Measurements from ENCODE around the gene PUS1.

Gene PUS1

DNA sequence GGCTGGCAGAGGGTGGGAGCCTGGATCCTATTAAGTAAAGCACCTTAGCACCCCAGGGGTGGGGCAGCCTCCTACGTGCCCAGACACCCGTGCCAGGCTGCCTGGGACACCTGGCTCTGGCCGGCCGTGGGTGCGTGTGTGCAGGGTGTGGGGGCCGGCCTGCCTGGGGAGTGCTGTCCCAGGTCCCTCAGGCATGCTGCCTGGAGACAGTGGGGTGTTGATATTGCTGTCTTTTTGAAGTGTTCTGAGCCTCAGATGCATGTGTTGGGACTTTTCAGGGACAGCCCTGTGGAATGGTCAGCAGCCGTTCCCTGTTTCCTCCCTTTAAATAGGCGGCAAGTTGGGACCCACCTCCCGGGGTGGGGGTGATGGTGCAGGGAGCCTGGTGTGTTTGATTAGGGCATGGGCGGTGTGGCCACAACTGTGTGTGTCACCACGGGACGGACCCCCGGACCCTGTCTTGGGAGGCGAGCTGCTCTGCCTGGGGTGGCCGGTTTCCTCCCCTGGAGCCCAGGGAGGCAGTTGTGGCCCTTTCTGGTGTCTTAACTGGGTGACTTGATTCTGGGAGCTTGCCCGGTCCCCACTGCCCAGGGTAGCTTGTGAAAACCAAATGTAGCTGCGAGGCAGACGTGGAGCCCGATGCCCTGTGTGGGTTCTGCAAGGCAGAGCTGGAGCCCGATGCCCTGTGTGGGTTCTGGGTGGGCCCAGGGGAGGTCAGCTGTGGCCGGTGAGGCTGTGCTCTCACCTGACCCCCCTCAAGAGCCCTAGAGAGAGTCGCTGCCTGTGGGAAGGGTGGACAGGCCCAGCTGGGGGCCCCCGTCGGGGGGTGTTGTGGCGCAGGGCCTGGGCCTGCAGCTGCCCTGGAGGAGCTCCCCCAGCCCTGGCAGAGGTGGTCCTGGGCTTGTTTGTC, 26.5 kb upstream of the PUS1 start:
- no peak for DNase-seq (ENCODE audit: low read depth)

DNA sequence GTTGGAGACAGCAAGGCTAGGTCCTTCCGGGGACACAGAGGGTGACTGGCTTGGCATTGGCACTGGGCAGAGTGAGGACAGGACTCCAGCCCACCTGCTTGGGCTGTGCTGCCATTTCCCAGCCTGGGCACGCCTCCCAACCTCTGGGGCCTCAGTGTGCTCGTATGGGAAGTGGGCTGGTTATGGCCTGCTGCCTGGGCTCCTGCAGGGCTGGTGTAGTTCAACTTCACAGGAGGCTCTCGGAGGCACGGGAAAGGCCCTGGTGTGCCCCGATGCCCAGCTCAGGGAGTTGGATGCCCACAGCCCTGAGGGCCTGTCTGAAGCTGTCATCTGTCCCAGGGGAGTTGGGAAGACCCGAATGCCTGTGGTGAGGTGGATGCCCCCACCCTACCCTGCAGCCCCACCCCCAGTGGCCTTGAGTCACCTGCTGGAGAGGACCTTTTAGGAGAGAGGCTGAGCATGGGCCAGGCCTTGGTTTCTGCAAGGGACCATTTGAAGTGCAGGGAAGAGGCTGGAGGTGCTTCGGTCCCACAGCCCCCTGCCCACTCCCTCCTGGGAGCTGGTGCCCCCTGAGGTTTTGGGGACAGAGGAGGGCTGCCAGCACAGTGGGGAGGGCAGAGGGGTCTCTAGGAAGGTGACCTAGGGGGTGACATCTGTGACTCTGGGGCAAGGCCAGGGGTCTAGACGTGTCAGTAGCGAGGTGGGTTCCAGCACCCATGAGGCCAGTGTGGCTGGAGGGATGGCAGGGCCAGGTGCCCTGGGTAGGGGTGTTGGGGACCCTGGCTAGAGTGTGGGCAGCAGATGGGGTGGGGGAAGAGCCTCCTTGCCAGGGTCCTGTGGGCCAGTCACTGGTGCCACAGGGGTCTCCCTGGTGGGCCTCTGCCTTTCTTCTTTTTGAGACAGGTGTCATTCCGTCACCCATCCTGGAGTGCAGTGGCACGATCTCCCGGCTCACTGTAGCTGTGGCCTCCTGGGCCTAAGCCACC, 25.5 kb upstream of the PUS1 start:
- no peak for DNase-seq (ENCODE audit: low read depth)

GRCh38 chr12:131904346-131904745, 24.7 kb upstream of the PUS1 start:
- no peak for DNase-seq (ENCODE audit: low read depth)

DNA sequence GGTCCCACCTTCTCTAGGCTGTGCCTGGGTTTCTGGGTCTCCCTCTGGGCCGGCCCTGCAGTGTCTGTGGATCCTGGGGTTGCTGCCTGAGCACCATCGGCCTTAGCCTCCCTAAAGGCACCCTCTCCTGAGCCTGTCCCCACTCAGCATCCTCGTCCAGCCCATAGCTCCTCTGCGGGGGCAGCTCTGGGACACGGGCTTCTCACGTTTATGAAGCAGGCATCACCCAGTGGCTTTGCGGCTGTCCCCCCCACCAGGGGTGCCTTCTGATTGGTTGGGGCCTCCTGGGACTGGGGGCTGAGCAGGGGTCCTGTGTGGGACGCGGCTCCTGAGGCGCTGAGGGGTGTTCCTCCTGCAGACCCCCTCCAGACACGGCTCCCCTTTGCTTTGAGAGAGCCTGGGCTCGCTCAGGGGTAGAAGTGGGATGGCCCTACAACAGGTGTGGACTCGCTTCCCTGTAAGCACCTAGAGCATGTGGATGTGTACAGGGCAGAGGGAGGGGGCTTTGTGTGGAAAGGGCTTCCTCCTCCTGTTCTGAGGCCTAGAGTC, 23.9 kb upstream of the PUS1 start:
- no peak for DNase-seq (ENCODE audit: low read depth)

- no peak for DNase-seq (ENCODE audit: low read depth)
These were observed 23.4 kb upstream of the PUS1 start for GRCh38 chr12:131905630-131906091.

- DNase-seq (ENCODE audit: low read depth): no peak
These were observed 21.5 kb upstream of the PUS1 start for GRCh38 chr12:131907379-131908091.

- no peak for DNase-seq (ENCODE audit: low read depth)
These were observed 20.7 kb upstream of the PUS1 start for GRCh38 chr12:131908092-131909080.

DNA sequence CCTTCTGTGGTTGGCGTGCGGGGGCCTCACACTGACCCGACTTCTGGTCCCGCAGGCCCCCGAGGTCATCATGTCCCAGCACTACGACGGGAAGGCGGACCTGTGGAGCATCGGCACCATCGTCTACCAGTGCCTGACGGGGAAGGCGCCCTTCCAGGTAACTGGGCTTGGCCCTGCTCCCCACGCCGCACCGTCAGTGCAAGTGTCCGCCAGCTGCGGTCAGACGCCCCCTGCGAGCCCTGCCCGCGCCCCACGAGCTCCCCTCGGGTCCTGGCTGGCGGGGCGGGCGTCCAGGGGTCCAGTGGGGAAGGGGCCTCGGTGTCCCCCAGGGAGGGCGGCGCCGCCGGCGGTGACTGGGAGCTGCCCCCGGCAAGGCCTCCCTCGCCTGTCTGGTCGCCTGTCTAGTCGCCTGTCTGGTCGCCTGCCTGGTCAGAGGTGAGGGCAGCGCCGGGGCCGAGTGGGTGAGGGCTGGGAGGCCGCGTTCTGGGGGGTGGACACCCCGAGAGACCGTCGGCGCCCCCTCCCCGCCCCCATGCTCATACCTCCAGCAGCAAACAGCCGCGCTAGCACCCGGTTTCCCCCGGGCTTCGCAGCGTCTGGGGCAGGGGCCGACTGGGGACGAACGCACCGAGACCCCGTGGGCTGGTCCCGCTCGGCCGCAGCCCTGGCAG, 19.9 kb upstream of the PUS1 start:
- no peak for DNase-seq (ENCODE audit: low read depth)

DNA sequence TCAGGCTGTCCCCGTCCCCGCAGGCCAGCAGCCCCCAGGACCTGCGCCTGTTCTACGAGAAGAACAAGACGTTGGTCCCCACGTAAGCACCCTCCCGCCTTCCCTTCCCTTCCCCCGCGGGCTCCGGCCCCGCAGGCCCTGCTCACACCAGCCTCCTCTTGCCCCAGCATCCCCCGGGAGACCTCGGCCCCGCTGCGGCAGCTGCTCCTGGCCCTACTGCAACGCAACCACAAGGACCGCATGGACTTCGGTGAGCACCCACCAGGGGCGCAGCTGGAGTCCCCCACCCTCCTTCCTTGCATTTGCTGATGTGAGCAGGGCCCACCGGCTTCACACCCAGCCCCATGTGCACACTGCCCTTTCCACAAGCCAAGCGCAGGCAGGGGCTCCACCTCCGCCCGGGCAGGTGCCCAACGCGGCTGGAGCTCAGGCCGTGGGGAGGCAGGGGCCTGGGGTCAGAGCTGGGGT, 19.3 kb upstream of the PUS1 start:
- DNase-seq (ENCODE audit: low read depth): no peak

- DNase-seq (ENCODE audit: low read depth): no peak
These were observed 18.6 kb upstream of the PUS1 start for GRCh38 chr12:131910302-131911027.

- no peak for DNase-seq (ENCODE audit: low read depth)
These were observed 17.9 kb upstream of the PUS1 start for GRCh38 chr12:131911028-131911650.

GRCh38 chr12:131911851-131912477, 17.1 kb upstream of the PUS1 start:
- no peak for DNase-seq (ENCODE audit: low read depth)

DNA sequence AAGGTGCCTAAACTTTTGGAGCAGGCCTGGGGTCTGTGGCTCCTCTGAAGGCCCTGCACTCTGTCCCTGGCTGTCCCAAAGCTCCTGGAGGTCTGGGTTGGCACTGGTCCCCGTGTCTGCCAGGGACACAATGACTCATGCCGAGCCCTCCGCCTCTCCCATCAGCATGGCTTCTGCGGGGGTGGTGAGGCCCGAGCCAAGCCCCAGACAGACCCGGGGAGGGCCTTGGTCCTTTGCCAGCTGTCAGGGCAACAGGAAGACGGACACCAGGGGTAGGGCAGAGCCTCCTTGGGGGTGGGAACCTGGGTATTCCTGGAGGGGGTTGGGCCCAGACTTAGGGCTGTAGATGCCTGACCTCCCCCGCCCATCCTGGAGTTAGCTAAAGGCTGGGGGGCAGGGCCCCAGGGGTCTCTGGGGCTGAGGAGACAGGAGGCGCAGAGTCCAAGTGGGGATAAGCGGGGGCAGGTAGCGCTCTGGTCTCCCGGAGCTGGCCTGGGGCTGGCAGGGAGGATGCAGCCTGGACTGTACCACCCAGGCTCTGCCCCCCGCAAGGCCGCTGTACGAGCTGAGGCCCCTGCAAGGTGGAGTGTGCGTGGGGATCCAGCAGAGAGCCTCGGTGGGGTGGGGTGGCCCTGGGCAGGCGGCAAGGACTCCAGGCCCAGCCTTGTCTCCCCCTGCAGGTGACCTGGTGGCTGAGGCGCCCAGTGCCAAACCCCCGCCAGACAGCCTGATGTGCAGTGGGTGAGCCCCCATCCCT, 16.4 kb upstream of the PUS1 start:
- peak; percentile 62 for DNase-seq (ENCODE audit: low read depth)

GRCh38 chr12:131913666-131914065, 15.4 kb upstream of the PUS1 start:
- DNase-seq (ENCODE audit: low read depth): no peak

GRCh38 chr12:131914179-131914702, 14.8 kb upstream of the PUS1 start:
- no peak for DNase-seq (ENCODE audit: low read depth)

GRCh38 chr12:131915000-131915689, 13.9 kb upstream of the PUS1 start:
- no peak for DNase-seq (ENCODE audit: low read depth)
